GM18526 (cell line): ENCODE data around the gene IL12A.

Experiments used
- POLR2A ChIP-seq: IDR thresholded peaks from 3 replicates; pipeline ENCODE4 v1.6.1; 2011; ENCODE audit not compliant: insufficient read length; ENCODE audit errors: extremely low read depth

Gene IL12A

DNA sequence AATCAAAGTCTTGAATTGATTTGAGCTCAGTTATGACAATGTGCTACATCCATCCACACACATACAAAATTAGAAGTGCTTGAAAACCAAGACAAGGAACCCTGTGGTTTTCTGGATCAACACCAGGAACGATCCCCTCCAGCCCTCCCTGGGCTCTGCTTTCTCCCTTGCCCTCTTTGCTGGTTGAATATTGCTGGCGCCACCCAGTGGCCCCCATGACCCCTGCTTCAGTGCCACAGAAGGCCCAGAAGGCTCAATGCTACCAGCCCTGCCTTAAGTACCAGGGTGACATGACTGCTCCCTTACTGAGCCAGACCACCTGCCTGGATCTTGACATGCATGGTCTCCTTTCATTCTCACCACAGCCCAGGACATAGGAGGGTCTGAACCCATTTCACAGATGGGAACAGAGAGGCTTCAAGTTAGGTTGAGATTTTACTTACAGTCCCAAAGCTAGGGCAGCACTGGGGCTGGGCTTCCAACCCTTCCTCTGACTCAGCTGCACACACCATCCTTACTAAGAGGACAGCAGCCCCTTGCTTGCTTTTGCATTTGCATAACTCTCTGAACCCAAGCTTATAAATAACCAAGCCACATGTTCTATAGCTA is 15.0 kb downstream of the IL12A start:
- TF ChIP-seq POLR2A: no peak

DNA sequence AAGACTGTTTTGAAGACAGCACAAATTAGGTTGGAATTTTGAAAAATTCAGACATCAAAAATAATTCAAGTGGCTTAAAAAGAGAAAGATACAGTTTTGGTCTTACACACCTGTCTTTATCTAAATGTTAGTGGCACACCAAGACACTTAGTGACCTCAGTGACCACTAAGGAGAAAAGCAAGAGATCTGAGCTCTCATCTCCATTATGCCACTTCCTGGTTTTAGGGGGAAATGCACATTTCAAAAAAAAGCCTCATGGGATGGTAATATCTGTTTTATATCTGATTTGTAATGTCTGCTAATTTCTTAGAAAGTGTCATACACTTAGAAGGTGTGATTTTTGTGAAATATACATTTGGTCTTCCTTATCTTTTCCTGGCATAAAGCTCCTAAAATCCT is 16.4 kb downstream of the IL12A start:
- no peak for TF ChIP-seq POLR2A

DNA sequence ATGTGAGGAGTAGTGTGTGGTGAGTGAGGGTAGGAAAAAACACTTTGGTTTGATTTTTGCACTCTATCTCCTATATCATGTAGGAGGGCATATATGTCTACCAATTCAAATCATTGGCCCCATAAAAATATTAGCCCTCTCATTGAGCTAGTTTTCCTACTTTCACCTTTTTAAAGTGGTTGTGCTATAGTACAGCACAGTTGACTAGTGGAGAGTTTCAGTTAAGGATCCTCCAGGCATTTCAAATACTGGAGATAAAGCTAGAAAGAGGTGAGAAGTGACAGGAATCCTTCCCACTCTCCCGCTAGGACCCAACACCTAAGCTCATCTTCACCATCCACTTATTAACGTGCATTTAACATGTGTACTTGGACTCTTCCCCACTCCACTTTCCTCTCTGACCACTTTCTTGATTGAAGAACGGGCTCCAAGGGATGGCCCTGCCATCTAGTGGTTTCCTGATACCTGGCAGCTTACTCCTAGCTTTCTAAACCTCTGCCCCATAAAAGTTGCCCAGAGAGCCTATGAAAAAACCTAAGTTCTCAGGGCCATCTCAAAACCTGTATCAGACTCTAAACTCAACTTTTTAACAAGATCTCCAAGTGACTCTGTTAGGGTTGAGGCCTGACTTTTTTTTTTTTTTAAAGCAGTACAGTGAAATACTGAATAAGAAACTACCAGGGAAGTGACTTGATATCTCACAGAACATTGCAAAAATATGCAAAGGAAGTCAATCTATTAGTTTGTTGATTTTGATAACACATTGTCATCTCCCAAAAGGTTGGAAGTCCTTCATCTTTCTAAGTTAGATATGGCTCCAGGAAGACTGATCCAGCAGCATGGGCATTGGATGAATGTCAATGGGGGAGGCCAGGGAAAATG is 17.9 kb downstream of the IL12A start:
- TF ChIP-seq POLR2A: no peak

DNA sequence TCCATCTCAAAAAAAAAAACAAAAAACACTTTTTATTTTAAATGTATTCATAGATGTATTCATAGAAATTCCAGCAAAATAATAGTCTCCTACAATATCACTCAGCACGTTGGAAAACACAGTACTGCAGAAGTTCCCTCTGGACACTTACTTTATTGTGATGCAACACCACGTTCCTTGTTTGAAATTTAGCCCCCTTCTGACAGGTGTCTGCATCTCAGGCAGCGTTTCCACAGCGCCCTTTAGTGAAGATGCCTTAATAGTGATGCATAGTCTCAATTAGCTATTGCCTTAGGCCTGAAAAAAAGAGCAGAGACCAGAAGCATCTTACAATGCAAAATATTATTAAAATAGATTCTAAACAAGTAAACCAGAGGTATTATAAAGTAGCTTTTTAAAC is 20.3 kb downstream of the IL12A start:
- no peak for TF ChIP-seq POLR2A

DNA sequence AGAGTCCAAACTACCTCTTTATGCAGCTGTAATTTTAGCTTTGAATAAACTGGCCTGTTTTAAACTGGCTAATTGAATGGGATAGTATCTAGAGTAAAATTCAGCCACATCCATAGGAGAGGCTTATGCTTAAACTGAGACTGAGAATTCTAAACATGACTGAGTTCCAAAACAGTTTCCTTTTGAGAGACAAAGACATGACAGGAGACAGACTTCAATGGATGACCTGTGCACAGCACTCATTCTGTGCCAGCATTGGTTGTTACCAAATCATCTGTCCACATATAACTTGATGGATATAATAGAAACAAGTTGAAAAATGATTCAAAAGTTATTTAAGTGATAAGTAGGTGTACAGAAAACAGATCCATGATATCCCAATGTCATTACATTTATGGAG is 20.9 kb downstream of the IL12A start:
- TF ChIP-seq POLR2A: no peak

DNA sequence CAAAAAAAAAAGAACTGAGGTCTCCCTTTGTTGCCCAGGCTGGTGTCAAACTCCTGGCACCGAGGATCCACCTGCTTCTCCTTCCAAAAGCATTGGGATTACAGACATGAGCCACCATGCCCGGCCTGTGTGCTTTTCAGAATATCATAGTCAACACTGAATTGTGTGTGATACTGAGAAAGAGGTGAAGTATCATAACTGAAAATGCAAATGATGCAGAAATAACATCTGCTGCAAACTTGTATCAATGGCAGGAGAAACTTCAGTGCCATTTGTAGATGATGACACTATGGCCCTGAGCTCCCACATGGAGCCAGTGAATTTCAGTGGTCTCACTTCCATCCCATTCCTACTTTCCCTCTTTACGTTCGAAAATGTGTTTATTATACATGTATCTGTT is 21.9 kb downstream of the IL12A start:
- TF ChIP-seq POLR2A: no peak

DNA sequence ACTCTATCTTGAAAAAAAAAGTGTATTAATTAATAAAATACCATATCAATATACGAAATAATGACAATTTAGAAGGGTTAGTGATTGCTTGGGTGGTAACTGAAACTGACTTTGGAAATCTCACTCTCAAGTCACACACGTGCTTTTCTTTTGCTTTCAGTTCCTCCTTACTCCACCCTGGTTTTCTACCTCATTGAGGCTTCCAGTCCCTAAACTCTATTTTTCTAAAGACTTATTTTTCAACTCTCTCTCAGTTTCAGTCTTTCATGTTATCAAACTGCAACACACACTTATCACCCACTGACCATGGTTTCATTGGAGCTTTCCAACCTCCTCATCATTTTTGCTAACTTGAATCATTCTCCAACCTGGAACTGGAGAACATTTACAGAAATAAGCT is 23.5 kb downstream of the IL12A start:
- TF ChIP-seq POLR2A: no peak

DNA sequence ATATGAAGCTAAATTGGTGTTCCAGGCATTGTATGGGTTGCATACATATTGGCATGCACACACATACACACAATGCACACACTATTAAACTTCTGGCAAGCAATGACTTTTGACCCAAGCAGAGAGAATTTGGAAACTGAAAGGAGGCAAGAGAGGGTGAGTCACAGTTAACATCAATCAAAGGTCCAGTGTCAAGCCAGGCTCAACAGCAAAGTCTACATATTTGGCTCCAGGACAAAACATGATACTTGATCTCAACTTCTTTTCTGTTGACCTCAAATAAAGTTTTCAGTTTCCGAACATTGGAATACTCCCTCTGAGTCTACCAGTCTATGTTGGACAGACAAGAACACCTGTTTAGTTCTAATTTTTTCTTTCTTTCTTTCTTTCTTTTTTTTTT is 28.3 kb downstream of the IL12A start:
- no peak for TF ChIP-seq POLR2A

DNA sequence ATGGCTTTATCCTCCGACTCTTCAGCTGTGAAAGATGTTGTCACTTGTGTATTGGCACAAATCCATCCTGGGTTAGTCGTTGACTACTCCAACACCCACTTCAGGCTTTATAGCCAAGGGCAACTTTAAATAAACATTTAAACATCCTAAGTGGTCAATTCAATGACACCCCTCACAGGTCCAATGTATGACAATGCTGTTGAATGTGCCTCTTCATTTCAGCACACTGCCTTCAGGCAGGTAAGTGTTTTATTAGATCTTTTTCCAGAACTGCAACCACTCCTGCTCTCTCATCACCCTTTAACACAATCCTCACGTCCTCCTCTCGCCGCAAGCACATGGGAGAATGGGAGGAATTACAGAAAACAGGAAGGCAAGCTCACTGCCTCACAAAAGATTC is 30.3 kb downstream of the IL12A start:
- TF ChIP-seq POLR2A: no peak

DNA sequence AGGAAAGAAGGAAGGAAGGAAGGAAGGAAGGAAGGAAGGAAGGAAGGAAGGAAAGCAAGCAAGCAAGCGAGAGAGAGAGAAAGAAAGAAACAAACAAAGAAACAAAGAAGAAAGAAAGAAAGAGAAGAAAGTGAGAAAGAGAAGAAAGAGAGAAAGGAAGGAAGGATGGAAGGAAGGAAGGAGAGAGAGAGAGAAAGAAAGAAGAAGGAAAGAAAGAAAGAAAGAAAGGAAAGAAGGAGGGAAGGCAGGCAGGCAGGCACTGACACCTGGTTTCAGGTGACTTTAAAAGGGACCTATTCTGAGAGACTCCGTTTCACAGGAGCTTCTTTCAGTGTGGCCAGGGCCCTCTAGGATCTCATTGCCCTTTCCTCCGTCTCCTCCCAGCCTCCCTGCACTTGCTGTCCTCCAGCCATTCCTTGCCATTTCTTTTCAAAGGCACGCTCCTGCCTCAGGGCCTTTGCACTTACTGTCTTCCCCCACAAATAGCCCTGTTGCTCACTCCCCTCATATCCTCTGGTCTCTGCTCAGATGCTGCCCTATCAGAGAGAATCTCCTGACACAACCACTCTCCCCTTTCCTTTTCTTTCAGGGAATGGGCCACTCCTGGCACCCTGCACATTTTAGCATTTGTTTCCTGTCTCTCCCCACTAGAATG is 31.5 kb downstream of the IL12A start:
- no peak for TF ChIP-seq POLR2A

DNA sequence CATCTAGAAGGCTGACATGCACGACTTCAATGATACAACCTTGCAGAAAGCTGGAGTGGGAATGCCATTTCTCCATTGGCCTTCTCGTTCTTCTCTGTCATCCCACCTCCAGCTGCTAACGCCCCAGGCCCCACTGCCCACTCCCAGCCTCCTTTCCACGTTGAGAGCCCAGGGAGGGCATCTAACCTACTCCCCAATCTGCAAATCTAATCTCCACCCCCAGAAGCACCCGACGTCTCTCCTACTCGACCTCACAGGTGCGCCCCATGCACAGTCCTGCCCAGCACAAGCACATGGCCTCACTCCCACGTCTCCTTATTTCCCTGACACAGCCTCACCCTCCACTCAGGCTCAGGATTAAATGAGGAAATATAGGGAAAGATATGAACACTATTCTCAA is 33.4 kb downstream of the IL12A start:
- TF ChIP-seq POLR2A: no peak

DNA sequence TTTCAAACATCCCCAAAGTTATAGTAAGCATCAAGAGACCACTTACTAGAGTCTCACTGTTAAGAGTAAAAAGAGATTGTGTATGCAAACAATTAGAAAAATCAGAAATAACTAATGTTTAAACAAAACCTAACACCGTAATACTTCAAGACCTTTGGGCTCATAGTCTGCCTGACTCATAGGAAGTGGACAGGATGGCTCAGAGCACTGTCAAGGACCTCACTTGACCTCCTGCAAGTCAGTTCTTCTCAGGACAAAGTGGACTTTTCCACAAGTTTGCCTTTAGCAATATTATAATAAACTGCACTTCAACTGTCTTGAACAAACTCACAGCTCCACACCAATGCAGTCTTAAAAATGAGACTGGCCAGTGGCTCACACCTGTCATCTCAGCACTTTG is 34.8 kb downstream of the IL12A start:
- no peak for TF ChIP-seq POLR2A

DNA sequence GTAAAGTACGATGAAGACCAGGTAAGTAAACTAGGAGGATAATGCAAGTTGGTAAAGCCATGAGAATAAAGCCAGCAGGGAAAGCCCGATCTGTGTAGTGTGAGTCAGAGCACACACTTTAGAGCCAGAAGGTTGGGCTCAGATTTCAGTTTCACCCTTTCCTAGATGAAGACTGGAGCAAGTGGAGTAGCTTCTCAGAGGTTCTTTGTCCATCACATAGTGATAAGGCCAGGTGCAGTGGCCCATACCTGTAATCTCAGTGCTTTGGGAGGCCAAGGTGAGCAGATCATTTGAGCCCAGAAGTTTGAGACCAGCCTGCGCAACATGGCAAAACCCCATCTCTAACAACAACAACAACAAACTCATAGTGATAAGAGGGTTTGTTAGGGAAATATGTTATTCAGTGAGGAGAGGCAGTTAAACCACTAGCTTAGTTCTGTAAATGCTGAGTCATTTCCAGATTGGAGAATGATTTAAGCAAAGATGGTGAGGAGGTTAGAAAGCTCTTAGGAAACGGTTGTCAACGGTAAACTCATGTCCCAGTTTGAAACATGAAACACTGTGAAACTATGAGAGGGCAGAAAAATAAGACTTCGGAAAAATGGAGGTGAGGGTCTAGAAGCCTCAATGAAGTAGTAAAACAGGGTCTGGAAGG is 39.0 kb downstream of the IL12A start:
- TF ChIP-seq POLR2A: no peak

DNA sequence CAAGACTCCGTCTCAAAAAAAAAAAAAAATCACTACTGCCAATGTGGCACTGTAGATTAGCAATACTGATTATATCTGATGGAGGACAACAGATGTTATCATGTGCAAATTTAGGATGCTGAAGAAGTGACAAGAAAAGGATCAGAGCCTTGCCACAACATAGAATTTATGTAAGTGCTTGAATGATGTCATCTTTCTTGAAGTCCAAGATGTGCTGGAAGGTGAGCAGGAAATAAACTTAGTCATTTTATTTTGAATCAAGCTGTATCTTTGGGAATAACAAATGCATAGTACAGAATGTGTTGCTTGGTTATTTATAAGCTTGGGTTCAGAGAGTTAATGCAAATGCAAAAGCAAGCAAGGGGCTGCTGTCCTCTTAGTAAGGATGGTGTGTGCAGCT is 47.1 kb downstream of the IL12A start:
- TF ChIP-seq POLR2A: no peak

DNA sequence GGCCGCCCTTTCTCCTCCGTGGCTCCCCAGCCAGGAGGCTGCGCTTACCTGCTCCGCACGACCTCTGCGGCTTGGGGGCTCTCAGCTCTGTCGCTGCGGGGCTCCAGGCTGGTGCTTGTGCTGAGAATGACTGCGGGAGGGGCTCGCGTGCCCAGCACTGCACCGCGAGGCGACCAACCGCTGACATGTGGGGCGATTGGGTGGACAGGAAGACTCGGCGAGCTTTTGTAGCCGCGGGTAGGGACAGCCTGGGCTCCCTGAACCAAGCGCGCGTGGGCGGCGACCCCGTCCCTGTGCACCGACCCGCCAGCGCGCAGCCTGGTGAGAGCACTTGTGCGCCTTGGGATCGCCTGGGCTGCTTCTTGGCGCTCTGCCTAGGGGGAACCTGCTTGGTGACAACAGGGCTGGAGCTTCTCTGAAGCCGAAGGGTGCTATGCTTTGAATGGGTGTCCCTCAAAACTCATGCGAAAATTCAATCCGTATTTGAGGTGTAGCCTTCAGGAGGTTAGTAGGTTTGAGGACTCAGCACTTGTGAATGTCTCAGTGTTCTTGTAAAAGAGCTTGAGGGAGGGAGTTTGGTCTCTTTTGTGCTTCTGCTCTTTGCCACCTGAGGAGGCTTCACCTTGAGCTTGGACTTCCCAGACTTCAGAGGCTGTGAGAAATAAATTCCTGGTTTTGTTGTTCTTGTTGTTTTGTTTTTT is 50.4 kb downstream of the IL12A start:
- no peak for TF ChIP-seq POLR2A

DNA sequence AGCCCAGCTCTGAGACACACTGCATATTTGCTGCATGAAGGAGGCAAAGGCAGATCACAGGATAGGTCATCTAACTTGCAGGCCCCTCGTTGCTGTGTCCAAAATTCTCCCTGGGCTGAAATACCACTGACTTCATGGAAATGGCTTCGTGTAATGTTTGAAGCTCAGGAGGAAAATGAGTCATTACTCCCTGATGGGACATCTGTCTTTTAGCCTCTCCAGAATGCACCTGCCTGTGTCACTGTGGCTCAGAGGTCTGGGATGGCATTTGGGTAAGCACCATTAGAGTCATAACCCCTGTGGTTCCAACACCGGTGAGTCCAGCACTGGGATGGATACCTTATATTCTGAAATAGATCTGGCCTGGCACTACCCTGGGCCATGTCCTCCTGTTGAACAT is 51.5 kb downstream of the IL12A start:
- TF ChIP-seq POLR2A: no peak

DNA sequence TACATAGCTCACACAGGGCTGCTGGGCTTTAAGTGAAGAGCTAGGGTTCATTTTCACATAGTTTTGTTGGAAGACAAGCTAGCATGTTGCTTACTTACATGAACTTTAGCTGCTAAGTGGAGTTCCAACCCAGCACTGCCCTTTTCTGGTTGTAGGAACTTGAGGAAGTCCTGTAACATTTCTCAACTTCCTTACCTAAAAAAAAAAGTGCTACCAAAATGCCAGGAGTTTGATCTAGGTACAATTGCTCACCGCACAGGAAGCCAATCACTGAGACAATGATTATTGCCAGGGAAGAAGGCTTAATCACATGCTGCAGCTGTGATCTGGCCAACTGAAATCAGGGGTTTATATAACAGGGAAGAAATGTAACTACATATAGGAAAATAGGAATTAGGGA is 52.8 kb downstream of the IL12A start:
- TF ChIP-seq POLR2A: no peak
